GM12801 (cell line): ENCODE results near the gene PRIMPOL.

Experiments
- TF ChIP-seq, protein P1 (sequence below): IDR thresholded peaks from one replicate; pipeline ENCODE4 v1.5.1; 2011; ENCODE audit warnings: control low read depth; ENCODE audit not compliant: insufficient read length; ENCODE audit errors: extremely low read depth

Gene PRIMPOL

DNA sequence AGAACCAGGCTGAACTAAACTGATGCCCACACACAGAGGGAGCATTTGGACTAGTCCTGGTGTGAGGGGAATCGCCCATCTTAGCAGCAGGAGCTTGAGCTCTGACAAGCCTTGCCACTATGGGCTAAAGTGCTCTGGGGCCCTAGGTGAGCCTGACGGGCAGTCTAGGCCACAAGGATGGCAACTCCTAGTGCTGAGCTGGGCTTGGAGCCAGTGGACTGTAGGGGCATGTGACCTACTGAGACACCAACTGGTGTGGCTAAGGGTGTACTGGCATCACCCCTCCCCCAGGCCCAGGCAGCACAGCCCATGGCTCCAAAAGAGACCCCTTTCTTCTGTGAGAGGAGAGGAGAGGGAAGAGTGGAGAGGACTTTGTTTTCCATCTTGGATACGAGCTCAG is 69.9 kb downstream of the PRIMPOL start:
- TF ChIP-seq, protein P1, sequence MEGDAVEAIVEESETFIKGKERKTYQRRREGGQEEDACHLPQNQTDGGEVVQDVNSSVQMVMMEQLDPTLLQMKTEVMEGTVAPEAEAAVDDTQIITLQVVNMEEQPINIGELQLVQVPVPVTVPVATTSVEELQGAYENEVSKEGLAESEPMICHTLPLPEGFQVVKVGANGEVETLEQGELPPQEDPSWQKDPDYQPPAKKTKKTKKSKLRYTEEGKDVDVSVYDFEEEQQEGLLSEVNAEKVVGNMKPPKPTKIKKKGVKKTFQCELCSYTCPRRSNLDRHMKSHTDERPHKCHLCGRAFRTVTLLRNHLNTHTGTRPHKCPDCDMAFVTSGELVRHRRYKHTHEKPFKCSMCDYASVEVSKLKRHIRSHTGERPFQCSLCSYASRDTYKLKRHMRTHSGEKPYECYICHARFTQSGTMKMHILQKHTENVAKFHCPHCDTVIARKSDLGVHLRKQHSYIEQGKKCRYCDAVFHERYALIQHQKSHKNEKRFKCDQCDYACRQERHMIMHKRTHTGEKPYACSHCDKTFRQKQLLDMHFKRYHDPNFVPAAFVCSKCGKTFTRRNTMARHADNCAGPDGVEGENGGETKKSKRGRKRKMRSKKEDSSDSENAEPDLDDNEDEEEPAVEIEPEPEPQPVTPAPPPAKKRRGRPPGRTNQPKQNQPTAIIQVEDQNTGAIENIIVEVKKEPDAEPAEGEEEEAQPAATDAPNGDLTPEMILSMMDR = no peak

DNA sequence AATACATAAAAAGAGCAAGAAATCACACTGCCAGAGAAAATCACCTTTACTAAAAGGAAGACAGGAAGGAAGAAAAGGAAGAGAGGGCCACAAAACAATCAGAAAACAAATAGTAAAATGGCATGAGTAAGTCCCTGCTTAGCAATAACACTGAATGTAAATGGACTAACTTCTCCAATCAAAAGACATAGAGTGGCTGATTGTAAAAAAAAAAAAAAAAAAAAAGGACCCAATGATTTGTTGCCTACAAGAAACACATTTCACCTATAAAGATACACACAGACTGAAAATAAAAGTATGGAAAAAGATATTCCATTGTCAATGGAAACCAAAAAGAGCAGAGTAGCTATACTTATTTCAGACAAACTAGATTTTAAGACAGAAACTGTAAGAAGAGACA is 71.7 kb downstream of the PRIMPOL start:
- TF ChIP-seq, protein P1 = no peak

DNA sequence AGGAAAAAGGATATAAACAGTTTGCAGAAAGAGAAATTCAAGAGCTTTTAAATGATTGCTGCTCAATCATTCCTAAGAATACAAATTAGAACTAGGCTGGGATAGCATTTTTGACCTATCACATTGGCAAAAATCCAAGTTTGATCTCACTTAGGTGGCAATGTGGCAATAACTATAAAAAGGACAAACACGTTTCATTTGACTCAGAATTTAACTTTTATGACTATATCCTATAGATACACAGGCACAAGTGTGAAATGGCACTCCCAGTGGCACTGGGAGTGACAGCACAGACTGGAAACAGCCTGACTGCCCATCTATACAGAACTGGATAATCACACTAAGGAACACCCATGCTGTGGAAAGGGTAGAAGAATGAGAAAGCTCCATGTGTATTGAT is 73.3 kb downstream of the PRIMPOL start:
- TF ChIP-seq, protein P1 = no peak

DNA sequence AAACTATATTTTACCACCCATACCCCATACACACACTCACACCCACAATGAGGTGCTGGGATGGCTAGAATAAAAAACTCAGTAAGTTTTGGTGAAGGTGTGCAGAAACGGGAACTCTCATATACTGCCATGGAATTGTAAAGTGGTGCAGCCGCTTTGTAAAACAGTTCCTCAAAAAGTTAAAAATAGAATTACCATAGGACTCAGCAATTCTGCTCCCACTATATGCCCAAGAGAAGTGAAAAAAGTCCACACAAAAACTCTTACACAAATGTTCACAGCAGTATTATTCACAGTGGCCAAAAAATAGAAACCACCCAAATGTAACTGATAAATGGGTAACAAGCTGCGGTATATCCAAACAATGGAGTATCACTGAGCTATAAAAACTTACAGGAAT is 77.9 kb downstream of the PRIMPOL start:
- TF ChIP-seq, protein P1 = no peak

DNA sequence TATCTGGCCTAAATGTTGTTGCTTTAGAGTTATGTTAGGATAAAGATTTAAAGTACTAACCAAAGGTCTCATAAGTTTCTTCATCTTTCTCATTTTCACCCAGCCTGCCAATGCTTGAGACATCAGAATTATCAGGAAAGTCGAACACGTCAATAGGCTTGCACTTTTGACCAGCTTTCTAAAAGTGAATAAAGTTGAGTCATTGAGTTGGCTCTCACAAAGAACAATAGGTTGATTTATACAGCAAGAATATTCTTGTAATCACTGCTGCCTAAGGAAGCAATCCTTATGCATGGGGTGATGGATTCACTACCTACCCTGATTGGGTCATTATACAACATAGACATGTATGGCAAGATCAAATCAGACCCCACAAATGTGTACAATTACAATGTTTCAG is 79.3 kb downstream of the PRIMPOL start:
- TF ChIP-seq, protein P1 = no peak

DNA sequence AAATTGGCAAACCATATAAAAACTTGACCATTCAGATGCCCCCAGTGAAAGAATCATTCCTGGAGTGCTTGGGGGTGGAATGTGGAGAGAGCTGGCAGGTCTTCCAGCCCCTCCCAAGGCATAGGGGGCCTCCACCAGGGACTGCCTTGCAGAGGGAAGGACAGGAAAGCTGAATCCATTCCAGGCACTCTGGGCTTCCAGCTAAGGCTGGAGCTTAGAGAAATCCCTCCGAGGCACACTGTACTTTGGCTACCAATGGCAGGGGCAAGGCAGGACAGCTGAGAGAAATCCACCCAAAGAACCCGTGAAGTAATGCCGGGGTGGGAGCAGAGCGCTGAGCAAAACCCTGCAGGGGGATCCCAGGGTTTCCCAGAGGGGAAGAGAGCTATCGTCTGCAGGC is 80.4 kb downstream of the PRIMPOL start:
- TF ChIP-seq, protein P1 = no peak

DNA sequence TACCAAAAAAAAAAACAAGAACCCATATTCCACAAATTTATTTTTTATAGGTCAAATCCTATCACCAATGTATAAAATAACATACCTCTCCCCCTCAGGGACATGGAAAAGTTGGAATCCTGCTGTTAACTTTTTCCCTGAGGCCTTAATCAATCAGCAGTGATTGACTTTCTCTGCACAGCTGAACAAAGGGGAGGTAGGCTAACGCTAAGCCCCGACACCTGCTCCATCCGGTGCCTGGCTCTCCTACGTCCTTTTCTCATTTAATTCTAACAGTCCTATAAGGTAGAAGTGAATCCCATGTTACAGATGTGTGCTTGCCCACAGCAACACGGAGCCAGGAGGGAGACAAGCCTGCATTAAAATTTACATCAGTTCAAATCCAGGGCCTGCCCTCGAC is 81.5 kb downstream of the PRIMPOL start:
- TF ChIP-seq, protein P1 = no peak

DNA sequence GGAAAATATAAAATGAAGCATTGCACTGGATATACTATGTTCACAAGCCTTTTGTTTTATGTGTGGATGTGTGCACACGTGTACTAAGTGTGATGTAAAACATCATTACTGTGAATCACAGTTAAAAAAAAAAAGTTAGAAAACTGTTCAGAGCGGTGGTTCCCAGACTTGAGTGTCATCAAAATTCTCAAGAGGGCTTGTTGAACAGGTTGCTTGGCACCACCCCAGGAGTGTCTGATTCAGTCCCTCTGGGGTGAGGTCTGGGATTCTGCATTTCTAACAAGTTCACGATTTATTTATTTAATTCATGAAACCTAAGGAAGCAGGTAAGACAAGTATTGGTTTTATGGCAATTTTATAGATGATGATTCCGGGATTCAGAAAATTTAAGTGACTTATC is 82.6 kb downstream of the PRIMPOL start:
- TF ChIP-seq, protein P1 = no peak
